Cortex of kidney (tissue), 1 donor: ENCODE data around the gene CCDC194.

ENCODE experiments used
- DNase-seq: peaks from one replicate; lab custom pipeline; 2025; lab: John Stamatoyannopoulos, UW

Gene CCDC194

GRCh38 chr19:17393914-17394313 is at the start of gene CCDC194:
Gene CCDC194 (minus strand): TSS chr19:17394196. CDS start chr19:17394158, 38 bp downstream.
- DNase-seq, result no peak

GRCh38 chr19:17441241-17442021 is 47.4 kb upstream of the CCDC194 start:
- DNase-seq, result no peak

- no peak for DNase-seq
These were observed 42.9 kb upstream of the CCDC194 start for GRCh38 chr19:17436874-17437267.

- no peak for DNase-seq
These were observed 42.3 kb upstream of the CCDC194 start for GRCh38 chr19:17436094-17436873.

GRCh38 chr19:17435218-17435617 is 41.2 kb upstream of the CCDC194 start:
- DNase-seq, result no peak

- no peak for DNase-seq
These were observed 37.4 kb upstream of the CCDC194 start for GRCh38 chr19:17431417-17431816.

- DNase-seq, result no peak
These were observed 35.7 kb upstream of the CCDC194 start for GRCh38 chr19:17429641-17430113.

GRCh38 chr19:17424743-17425365 is 30.9 kb upstream of the CCDC194 start:
- no peak for DNase-seq

GRCh38 chr19:17423429-17424208 is 29.6 kb upstream of the CCDC194 start:
- DNase-seq, result no peak

- DNase-seq, result no peak
These were observed 27.9 kb upstream of the CCDC194 start for GRCh38 chr19:17421942-17422341.

- no peak for DNase-seq
These were observed 26.5 kb upstream of the CCDC194 start for GRCh38 chr19:17420475-17420924.

GRCh38 chr19:17419621-17420474 is 25.9 kb upstream of the CCDC194 start, which contains the start of gene MVB12A:
Gene MVB12A (plus strand): TSS chr19:17420047. CDS start chr19:17420136, 89 bp downstream.
- DNase-seq, result peak; percentile 81

GRCh38 chr19:17419154-17419620 is 25.2 kb upstream of the CCDC194 start:
- no peak for DNase-seq

GRCh38 chr19:17418710-17419109 is 24.7 kb upstream of the CCDC194 start:
- DNase-seq, result no peak

- no peak for DNase-seq
These were observed 21.1 kb upstream of the CCDC194 start for GRCh38 chr19:17415121-17415520.

- no peak for DNase-seq
These were observed 20.1 kb upstream of the CCDC194 start for GRCh38 chr19:17414097-17414496.

GRCh38 chr19:17411801-17412200 is 17.8 kb upstream of the CCDC194 start:
- DNase-seq, result no peak

GRCh38 chr19:17409990-17410389 is 16.0 kb upstream of the CCDC194 start:
- DNase-seq, result no peak

GRCh38 chr19:17406887-17407196 is 12.8 kb upstream of the CCDC194 start:
- no peak for DNase-seq

GRCh38 chr19:17406046-17406886 is 12.3 kb upstream of the CCDC194 start:
- DNase-seq, result no peak
